Subcutaneous adipose tissue (tissue), 4 donors: ENCODE measurements around the gene FNBP1L. TPM values are rescaled to one million over a fixed set of nuclear protein-coding genes. Genes with fewer than 3 reads are reported as not detected.

ENCODE experiments used
- total RNA-seq, 4 donors: library from RNA; depleted of rRNA; stranded (reverse); fragments of >200 nt; gene quantifications; one replicate each; pipeline ENCODE4 v1.1.0, GENCODE V29; 2016
- TF ChIP-seq, protein P1 (sequence below): fragments of 450-650 bp; IDR thresholded peaks from one replicate; pipeline ENCODE4 v1.5.1; 2016; ENCODE audit warnings: low read depth, mild to moderate bottlenecking, control low read depth, antibody characterized with exemption, moderate library complexity

The FNBP1L gene
- total RNA-seq, 4 donors from 2014 or later: 30.1 to 53.1 (median 38.6) TPM

DNA sequence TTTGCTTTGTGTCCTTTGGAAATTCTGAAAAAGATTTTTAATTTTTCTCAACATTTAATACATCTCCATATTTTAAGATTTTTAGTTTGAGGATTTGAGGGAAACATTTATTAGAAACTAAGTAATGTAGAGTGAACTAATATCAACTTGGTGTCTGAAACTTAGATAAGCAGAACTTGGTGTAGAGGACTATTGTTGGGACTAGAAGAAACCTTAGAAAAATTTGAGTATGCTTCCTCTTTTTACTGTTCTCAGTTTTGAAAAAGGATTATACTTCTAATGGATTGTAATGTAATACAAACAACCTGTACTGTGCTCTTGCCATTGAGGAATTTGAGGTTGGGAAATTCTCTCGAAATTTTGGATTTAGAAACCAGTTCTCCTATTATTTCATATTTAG is 2.4 kb downstream of the FNBP1L start:
- TF ChIP-seq, protein P1, sequence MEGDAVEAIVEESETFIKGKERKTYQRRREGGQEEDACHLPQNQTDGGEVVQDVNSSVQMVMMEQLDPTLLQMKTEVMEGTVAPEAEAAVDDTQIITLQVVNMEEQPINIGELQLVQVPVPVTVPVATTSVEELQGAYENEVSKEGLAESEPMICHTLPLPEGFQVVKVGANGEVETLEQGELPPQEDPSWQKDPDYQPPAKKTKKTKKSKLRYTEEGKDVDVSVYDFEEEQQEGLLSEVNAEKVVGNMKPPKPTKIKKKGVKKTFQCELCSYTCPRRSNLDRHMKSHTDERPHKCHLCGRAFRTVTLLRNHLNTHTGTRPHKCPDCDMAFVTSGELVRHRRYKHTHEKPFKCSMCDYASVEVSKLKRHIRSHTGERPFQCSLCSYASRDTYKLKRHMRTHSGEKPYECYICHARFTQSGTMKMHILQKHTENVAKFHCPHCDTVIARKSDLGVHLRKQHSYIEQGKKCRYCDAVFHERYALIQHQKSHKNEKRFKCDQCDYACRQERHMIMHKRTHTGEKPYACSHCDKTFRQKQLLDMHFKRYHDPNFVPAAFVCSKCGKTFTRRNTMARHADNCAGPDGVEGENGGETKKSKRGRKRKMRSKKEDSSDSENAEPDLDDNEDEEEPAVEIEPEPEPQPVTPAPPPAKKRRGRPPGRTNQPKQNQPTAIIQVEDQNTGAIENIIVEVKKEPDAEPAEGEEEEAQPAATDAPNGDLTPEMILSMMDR: no peak

- TF ChIP-seq, protein P1: no peak
These were observed 6.0 kb downstream of the FNBP1L start for GRCh38 chr1:93453911-93454310.

DNA sequence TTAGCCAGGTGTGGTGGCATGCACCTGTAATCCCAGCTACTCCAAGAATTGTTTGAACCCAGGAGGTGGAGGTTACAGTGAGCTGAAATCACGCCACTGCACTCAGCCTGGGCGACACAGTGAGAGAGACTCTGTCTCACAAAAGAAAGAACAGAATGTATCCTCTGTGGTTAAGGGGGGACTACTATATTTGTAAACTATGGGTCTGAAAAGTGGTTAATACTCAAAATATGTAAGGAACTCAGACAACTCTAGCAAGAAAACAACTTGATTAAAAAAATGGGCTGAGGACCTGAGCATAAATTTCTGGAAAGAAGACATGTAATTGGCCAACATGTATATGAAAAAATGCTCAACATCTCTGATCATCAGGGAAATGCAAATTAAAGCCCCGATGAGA is 11.2 kb downstream of the FNBP1L start:
- TF ChIP-seq, protein P1: no peak

DNA sequence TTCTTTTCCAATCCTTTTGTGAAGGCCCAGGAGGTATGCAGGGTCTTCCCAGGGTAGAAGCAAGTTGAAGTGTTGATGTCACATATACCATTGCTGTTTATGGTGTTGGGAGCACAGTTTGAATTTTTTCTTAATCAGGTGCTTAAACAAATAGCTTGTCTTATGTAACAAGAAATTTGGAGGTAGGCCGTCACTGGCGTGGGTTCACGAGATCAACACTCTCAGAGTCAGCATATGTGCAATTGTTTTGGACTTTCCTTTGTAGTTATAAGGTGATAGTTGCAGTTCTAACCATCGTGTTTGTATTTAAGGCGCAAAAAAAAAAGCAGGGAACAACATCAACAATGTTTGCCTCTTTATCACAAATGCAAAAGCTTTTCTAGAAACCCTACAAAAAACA is 13.3 kb downstream of the FNBP1L start:
- TF ChIP-seq, protein P1: no peak

DNA sequence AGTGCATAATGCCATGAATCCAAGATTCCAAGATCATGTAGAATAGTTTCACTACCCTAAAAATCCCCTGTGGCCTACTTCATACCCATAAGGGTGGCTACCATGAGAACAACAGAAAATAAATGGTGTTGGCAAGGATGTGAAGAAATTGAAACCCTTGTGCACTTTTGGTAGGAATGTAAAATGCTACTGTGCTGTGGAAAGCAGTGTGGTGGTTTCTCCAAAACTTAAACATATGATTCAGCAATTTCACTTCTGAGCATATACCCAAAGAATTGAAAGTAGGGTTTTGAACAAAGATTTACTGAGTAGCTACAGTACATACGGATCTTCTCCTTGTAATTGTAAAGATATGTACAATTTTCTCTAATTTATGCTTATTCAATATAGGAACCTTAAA is 16.0 kb downstream of the FNBP1L start:
- TF ChIP-seq, protein P1: no peak

DNA sequence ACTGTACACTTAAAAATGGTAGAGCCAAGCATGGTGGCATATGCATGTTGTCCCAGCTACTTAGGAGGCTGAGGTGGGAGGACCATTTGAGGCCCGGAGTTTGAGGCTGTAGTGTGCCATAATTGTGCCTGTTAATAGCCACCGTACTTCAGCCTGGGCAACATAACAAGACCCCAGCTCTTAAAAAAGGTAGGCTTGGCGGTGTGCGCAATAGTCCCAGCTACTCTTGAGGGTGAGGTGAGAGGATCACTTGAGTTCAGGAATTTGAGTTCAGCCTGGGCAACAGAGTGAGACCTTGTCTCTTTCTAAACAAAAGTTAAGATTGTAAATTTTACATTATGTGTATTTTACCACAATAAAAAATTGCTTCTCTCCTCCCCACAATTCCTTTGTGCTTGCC is 19.7 kb downstream of the FNBP1L start:
- TF ChIP-seq, protein P1: no peak

- TF ChIP-seq, protein P1: no peak
These were observed 20.7 kb downstream of the FNBP1L start for GRCh38 chr1:93468662-93469061.
